Measurements from ENCODE around the gene CDKN1C. TPM values are rescaled to one million over a fixed set of nuclear protein-coding genes. Genes with fewer than 3 reads are reported as not detected.

Gene CDKN1C
- total RNA-seq, 1 donor: 12.2 TPM

- Histone ChIP-seq H3K4me1 (ENCODE audit: insufficient read depth, low read length) (peaks cover 5% of the 10 kb centered on the region), H3K27me3 (ENCODE audit: insufficient read depth, low read length) (no peaks in the 10 kb centered on the region), H3K9me3 (ENCODE audit: low read depth, low read length) (peaks cover 4% of the 10 kb centered on the region), H3K4me3 (ENCODE audit: low read length) (no peak overlapping the region)
Observed at GRCh38 chr11:2833716-2834502, 51.7 kb downstream of the CDKN1C start.

Other genes starting within 250 kb of the CDKN1C start
- gene KCNQ1OT1, start 185.8 kb downstream of the CDKN1C start, total RNA-seq: 0.31 TPM
- gene PHLDA2, start 43.6 kb upstream of the CDKN1C start, total RNA-seq: 1.7 TPM
- gene NAP1L4, start 106.6 kb upstream of the CDKN1C start, total RNA-seq: 272 TPM
- 17.8 TPM for gene CARS1, start 171.6 kb upstream of the CDKN1C start, total RNA-seq